ENCODE data around the gene ANKRD44.
A peak's percentile ranks its signal among the peaks of the same experiment; 100 is the strongest.

The ANKRD44 gene

DNA sequence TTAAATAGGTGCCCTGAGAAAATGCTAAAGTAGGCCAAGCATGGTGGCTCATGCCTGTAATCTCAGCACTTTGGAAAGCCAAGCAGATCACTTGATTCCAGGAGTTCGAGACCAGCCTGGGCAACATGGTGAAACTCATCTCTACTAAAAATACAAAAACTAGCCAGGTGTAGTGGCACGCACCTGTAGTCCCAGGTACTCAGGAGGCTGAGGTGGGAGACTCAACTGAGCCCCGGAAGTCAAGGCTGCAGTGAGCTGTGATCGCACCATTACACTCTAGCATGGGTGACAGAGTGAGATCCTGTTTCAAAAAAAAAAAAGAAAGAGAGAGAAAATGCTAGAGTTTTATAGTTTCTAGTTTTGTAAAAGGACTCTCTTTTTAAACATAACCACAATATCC, 12.0 kb downstream of the ANKRD44 start:
- TF ChIP-seq CTCF (IDR thresholded peaks at IDR 0.05; ENCODE audit: low read depth, low read length, poor library complexity, severe bottlenecking) (no peak), EZH2phosphoT487 (IDR thresholded peaks at IDR 0.05; ENCODE audit: borderline replicate concordance, low read length) (no peak)
- Histone ChIP-seq H3K27me3 (ENCODE audit: control insufficient read depth, low read length) (no peaks in the 10 kb centered on the region), H3K9me2 (replicated peaks; ENCODE audit: control insufficient read depth, low read length) (no peaks in the 10 kb centered on the region), H3K9me3 (ENCODE audit: control insufficient read depth, insufficient read depth, low read length) (no peaks in the 10 kb centered on the region), H3K4me3 (ENCODE audit: low read length) (peak overlapping the region; percentile 75), H4K20me1 (ENCODE audit: control insufficient read depth, insufficient read depth, low read depth, low read length) (no peaks in the 10 kb centered on the region), H3F3A (ENCODE audit: control insufficient read depth, insufficient read depth) (peaks cover 42% of the 10 kb centered on the region), H3K4me1 (ENCODE audit: control insufficient read depth, low read length) (peaks cover 100% of the 10 kb centered on the region), H3K4me2 (ENCODE audit: low read length) (peak overlapping the region; percentile 91), H3K36me3 (ENCODE audit: control insufficient read depth, low read length) (peaks cover 63% of the 10 kb centered on the region), H3K27ac (ENCODE audit: low read depth, low read length) (peak overlapping the region; percentile 87), H3K79me2 (ENCODE audit: control insufficient read depth, low read length) (peaks cover 99% of the 10 kb centered on the region)

DNA sequence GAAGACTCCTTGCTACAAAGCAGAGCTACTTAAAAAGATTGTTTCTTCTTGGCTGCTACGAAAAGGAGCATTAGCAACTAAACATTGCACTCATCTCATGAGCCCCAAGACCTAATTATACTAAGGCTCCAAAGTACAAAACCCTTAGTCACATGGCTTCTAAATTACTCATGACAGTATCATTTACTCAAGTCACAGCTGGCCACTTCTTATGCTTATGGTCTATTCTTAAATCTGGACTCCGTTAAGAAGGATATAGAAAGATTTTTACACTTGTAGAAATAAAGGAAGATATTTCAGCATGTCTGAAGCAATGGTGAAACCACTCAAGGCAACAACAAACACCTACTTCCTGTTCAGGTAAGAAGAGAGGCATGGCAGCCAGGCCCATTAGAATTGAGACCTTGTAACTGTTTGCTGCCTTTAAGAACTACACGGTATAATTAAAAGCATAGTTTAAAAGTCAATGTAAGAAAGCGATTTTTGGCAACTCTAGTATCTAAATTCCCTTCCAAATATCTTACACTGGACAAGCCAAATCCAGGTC, 12.7 kb downstream of the ANKRD44 start:
- no peak for TF ChIP-seq CTCF (IDR thresholded peaks at IDR 0.05; ENCODE audit: low read depth, low read length, poor library complexity, severe bottlenecking)
- no peak for TF ChIP-seq EZH2phosphoT487 (IDR thresholded peaks at IDR 0.05; ENCODE audit: borderline replicate concordance, low read length)
- peaks cover 99% of the 10 kb centered on the region for H3K79me2 ChIP-seq (ENCODE audit: control insufficient read depth, low read length)
- H3K9me2 ChIP-seq (replicated peaks; ENCODE audit: control insufficient read depth, low read length) = no peaks in the 10 kb centered on the region
- H3K9me3 ChIP-seq (ENCODE audit: control insufficient read depth, insufficient read depth, low read length) = no peaks in the 10 kb centered on the region
- H4K20me1 ChIP-seq (ENCODE audit: control insufficient read depth, insufficient read depth, low read depth, low read length) = no peaks in the 10 kb centered on the region
- H3K4me1 ChIP-seq (ENCODE audit: control insufficient read depth, low read length) = peaks cover 100% of the 10 kb centered on the region
- peaks cover 43% of the 10 kb centered on the region for H3F3A ChIP-seq (ENCODE audit: control insufficient read depth, insufficient read depth)
- H3K36me3 ChIP-seq (ENCODE audit: control insufficient read depth, low read length) = peaks cover 67% of the 10 kb centered on the region
- H3K4me3 ChIP-seq (ENCODE audit: low read length) = peak overlapping the region; percentile 75
- H3K27me3 ChIP-seq (ENCODE audit: control insufficient read depth, low read length) = no peaks in the 10 kb centered on the region
- peak overlapping the region; percentile 91 for H3K4me2 ChIP-seq (ENCODE audit: low read length)
- peak overlapping the region; percentile 87 for H3K27ac ChIP-seq (ENCODE audit: low read depth, low read length)

GRCh38 chr2:197297266-197297665, 13.3 kb downstream of the ANKRD44 start:
- Histone ChIP-seq H3K9me2 (replicated peaks; ENCODE audit: control insufficient read depth, low read length) (no peaks in the 10 kb centered on the region), H3K27me3 (ENCODE audit: control insufficient read depth, low read length) (no peaks in the 10 kb centered on the region), H3K9me3 (ENCODE audit: control insufficient read depth, insufficient read depth, low read length) (no peaks in the 10 kb centered on the region), H3K4me2 (ENCODE audit: low read length) (peak overlapping the region; percentile 91), H3K27ac (ENCODE audit: low read depth, low read length) (peak overlapping the region; percentile 87), H3K36me3 (ENCODE audit: control insufficient read depth, low read length) (peaks cover 67% of the 10 kb centered on the region), H3K79me2 (ENCODE audit: control insufficient read depth, low read length) (peaks cover 99% of the 10 kb centered on the region), H4K20me1 (ENCODE audit: control insufficient read depth, insufficient read depth, low read depth, low read length) (no peaks in the 10 kb centered on the region), H3K4me3 (ENCODE audit: low read length) (peak overlapping the region; percentile 75), H3F3A (ENCODE audit: control insufficient read depth, insufficient read depth) (peaks cover 43% of the 10 kb centered on the region), H3K4me1 (ENCODE audit: control insufficient read depth, low read length) (peaks cover 100% of the 10 kb centered on the region)
- TF ChIP-seq EZH2phosphoT487 (IDR thresholded peaks at IDR 0.05; ENCODE audit: borderline replicate concordance, low read length) (no peak), CTCF (IDR thresholded peaks at IDR 0.05; ENCODE audit: low read depth, low read length, poor library complexity, severe bottlenecking) (no peak)

All from DOHH2 (cell line).